GM20431 (cell line): ENCODE data around the gene GYPE.
"Not testable (repeated sequence)": the region's sequence is repeated elsewhere in the genome, so short reads cannot be mapped to it uniquely, and the experiment has no call there.

Experiments
- in situ Hi-C: fragments of 300-500 bp; cut with MseI, MboI; formaldehyde crosslinking; loops from one replicate; pipeline ENCODE4 v1.15.0; 2020; ENCODE audit warnings: low sequenced_read_pairs; ENCODE audit not compliant: unreplicated experiment

GYPE gene

DNA sequence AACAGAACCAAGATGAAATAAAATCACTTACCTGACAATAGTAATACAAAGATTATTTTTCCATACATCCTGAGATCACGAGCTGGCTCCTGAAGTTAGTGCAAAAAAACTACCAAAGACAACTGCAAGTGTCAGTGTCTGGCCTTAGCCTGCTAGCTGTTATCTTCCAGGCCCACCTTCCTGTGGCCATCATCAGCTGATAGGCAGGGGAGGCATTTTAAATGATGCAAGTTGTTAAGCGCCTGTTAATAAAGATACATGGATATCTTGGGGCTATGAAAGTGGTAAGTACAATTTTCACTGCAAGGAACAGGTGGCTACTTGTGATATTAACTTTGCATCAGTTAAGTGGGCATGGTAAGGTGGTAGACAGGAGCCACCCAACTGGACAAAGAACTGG lies at the start of gene GYPE:
GYPE (minus strand) TSS at position 120 of the 400 bp plus-strand sequence; CDS start at position 68, 52 bp downstream.
- in situ Hi-C loops, result not testable (repeated sequence)

DNA sequence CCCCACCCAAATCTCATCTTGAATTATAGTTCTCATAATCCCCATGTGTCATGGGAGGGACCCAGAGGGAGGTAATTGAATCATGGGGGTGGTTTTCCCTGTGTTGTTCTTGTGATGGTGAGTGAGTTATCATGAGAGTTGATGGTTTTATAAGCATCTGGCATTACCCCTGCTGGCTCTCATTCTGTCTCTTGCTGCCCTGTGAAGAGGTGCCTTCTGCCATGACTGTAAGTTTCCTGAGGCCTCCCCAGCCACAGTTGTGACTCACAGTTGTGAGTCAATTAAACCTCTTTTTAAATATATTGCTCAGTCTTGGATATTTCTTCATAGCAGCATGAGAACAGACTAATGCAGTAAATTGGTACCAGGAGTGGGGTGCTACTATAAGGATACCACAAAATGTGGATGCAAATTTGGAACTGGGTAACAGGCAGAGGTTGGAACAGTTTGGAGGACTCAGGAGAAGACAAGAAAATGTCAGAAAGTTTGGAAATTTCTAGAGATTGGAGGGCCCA lies 46.2 kb upstream of the GYPE start:
- in situ Hi-C loops, result not testable (repeated sequence)

DNA sequence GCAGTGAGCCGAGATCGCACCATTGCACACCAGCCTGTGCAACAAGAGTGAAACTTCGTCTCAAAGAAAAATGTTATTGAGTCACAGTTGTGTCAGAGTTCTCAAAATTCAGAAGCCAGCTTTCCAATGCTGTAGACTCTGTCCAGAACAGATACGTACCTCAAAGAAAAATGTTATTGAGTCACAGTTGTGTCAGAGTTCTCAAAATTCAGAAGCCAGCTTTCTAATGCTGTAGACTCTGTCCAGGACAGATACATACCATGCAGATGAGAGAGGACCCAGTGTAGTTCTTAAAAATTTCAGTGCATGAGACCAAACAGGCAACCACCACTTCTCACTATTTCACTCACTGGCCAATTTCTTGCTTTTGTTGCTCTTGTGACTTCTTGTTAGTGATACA lies 45.6 kb upstream of the GYPE start:
- in situ Hi-C loops, result not testable (repeated sequence)

DNA sequence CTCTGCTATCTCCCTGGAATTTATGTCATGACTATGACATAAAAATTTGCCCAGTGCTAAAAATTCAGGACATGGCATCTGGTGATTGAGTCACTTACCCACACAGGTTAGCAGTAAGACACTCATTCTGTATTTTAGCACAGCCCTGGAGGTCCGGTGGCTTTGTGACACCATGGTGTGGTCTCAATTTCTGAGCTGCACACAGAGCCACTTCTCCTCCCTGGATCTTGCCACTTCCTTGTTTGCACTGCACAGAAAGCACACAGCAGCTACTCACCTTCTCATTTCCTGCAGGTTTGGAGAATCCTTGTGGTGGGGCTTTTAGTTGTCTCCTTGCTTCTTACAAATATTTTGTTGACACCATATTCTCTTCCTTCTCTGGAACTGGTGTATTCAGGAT lies 44.8 kb upstream of the GYPE start:
- in situ Hi-C loops, result not testable (repeated sequence)

DNA sequence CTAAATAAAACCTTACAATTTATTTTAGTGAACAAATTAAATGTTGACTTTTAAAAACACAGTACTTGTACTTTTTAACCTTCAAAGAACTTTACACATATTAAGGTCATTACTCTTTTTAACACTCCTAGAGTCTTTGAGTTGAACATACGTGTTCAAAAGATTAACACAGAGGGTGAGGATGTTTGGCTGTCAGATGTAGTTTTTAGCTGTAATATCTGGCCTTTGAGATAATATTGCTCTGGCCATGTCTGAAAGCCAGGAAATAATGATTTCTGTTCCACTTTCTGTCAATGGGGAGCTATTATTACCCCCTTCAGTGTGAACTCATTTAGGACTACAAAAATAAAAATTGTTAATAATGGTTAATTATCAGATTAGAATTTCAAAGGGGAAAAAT lies 42.1 kb upstream of the GYPE start:
- in situ Hi-C loops, result not testable (repeated sequence)

DNA sequence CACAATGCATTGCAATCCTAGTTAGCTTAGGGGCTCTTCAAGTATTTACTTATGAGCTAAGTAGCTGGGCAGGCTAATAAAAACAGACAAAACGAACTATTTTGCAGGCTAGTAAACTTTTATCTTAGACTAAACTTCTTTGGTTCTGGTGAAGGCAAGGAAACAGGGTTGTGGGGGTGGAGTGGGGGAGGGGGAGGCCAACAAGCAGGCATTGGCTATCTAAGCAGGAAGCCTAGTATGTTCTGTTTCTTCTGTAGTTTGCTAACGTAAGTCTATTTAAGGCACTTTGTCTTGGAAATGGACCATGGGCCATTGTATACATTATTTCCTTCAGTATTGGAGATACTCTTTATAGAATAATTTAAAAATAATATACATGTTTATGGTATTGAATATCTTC lies 35.3 kb upstream of the GYPE start:
- in situ Hi-C loops, result not testable (repeated sequence)

DNA sequence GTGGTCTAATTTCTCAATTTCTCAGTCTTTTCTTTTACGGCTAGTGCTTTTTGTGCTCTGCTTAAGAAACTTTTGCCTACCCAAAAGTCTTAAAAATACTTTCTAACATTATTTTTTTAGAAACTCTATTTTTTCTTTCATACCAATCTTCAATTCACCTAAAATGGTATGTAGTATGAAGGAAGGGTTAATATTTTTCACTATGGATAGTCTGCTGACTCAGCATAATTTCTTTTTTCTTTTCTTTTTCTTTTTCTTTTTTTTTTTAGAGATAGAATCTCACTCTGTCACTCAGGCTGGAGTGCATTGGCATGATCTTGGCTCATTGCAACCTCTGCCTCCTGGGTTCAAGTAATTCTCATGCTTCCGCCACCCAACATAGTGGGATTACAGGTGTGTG lies 34.2 kb upstream of the GYPE start:
- in situ Hi-C loops, result no loop called here

DNA sequence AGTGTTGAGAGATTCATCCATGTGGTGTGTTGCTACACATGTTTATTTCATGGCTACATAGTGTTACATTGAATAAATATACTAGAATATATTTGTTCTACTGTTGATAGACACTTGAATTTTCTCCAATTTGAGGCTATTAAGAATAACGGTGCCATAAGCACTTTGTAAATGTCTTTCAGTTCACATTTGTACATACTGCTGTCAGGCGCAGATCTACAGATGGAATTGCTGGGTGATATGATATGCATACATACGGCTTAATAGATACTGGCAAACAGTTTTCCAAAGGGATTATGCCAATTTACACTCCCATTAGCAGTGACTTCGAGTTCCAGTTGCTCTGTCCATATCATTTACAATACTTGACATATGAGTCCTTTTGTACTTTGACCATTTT lies 33.5 kb upstream of the GYPE start:
- in situ Hi-C loops, result not testable (repeated sequence)

DNA sequence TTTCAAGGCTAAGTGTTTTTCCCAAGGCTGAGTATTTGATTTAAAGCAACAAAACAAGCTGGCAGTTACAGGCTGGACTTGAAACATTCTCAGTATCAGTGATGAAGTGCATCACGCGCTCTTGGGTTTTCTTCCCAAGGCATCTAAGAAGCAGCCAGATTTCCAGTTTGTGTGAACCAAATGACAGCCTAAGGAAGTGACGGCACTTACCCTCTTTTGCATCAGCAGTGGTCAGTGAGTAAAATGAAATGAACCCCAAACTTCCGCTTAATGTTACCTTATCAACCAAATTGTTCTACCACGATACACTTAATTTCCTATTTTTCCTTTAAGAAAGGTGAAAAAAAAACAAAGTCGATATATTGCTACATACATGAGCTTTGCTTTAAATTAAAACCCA lies 15.8 kb upstream of the GYPE start:
- in situ Hi-C loops, result no loop called here

DNA sequence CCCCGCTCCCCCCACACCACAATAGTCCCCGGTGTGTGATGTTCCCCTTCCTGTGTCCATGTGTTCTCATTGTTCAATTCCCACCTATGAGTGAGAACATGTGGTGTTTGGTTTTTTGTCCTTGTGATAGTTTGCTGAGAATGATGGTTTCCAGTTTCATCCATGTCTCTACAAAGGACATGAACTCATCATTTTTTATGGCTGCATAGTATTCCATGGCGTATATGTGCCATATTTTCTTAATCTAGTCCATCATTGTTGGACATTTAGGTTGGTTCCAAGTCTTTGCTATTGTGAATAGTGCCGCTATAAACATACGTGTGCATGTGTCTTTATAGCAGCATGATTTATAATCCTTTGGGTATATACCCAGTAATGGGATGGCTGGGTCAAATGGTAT lies 11.1 kb upstream of the GYPE start:
- in situ Hi-C loops, result not testable (repeated sequence)

DNA sequence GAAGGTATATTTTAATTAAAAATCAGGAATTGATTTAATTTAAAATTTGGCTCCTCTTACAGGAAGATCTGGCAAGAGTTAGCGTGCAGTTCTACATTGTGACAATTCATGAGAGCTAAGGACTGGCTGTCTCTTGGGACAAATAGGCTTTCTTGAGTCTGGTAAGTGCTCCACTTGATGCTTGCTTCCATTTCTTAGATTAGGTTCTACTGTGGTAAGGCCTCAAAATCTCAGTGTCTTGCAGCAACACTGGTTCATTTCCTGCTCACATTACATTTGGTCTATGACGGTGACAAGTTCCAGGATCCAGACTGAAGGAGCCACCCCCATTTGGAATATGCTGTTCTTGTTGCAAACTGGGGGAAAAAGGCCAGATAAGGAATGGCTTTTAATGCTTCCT lies 7.1 kb upstream of the GYPE start:
- in situ Hi-C loops, result not testable (repeated sequence)

DNA sequence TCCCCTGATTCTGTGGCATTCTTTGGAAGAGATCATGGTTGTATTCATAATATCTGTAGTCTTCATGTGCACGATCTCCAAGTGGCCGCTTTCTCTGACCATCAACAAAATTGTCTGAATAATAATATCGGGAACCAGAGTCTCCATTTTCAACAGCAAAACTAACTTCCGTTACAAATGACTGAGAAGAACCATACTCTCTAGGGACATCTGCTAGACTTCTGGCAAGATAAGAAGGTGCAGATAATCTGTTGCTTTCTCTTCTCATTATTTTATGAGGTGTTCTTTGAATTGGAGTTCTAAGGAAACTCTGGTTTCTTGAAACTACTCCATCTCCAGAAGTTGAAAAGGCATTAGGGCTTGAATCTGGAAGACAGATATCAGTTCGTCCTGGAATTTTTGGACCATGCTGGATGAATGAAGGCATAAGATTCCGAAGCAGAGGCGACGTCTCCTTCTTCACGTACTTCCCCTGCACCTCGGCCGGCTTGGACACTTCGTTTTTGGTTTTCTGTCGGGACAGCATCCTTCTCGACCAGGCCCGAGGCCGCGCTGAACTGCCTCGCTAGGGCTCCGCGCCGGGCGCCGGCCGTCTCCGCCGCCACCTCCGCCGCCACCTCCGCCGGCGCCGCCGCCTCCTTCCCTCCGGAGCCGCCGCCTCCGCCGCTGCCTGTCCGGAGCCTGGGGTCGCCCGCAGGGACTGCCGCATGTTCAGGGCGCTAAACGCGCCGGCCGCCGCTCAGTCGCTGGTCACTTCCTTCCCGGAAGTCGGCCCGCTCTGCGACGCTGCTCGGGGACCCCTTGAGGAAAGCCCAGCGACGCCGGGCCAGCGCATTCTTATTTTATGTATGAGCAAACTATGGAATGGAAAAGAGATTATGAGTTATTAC lies 6.4 kb upstream of the GYPE start:
- in situ Hi-C loops, result not testable (repeated sequence)

DNA sequence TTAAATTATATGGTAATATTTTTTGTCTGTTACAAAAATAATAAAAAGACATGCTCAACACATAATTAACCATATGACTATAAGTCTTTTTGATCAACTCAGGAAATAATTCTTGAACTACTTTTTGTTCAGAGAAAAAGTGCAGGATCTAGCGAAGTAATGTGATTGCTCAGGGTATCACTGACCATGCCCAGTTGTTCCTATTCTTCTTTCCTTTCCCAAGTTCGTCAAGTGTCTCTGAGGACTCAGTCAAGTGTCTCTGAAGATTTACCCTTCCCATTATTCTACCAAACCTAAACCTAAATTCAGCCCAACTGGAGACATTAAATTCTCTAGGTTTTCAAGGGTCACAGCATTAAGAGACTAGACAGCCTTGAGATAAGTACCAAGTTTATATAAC lies 5.5 kb upstream of the GYPE start:
- in situ Hi-C loops, result not testable (repeated sequence)

DNA sequence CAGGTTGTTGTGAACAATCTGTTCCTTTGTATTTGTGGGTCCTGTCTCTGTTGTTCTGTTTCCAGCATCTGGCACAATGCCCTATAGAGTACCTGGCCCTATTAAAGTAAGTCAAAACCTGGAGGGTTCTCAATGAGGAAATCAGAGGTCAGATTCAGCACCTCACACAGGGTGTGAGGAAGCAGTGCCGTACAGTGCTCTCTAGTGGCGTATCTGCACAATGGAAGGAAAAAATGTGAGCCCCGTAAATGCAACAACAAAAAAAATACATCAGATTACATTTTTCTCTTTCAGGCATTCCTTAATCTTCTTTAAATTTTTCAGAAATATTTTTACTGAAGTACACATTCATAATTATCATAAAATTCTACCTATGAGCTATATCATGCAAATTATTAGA lies 2.5 kb upstream of the GYPE start:
- in situ Hi-C loops, result not testable (repeated sequence)

DNA sequence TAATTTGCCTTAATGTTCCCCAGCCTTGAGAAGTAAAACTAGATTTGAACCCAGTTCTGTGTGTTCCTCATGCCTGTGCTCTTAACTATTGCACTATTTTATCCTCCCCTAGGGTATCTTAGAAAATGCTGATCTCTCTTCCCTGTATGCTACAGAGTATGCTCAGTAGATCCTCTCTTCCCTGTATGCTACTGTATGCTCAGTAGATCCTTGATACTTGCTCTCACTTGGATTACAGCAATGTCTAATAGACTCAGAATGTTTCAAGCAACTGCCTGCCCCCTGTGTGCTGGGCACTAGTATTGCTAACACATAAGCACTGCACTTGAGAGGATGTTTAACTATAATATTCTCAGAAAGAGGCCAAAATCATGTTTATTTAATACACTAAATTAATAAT lies 928 bp downstream of the GYPE start:
- in situ Hi-C loops, result not testable (repeated sequence)

DNA sequence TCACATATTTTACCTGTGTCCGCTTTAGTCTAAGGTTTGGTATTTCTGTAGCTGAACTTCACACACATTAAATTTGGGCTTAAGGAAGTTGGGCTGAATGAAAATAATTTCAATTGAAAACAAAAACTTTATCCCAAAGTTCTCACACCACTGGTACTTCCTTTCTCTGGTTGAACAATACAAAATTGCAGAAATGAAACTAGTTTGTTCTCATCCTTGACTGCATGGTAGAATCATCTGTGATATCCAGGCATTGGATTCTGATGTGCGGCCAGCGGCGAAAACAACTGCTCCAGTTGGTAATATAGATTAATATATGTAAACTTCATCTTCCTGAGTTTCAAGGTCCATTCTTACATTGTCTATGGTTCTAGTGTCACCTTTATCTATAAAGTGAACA lies 15.0 kb downstream of the GYPE start:
- in situ Hi-C loops, result not testable (repeated sequence)

DNA sequence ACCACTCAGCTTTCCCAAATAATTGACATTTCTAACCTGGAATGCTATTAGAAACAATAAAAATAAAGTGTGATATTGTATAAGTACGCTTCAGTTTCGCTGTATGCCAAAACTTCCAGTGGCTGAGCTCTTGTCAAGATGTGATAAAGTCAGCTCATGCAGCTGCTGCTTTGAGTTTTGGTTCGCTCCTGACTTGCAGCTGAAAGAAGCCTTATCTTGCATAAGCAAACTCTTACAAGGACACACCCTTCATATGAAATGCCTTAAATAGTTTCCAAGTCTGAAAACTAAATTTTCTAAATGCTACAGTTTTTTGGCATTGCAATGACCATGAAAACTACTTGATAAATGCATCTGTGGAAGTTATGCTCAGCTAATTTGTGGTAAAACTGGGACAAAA lies 17.2 kb downstream of the GYPE start:
- in situ Hi-C loops, result not testable (repeated sequence)

DNA sequence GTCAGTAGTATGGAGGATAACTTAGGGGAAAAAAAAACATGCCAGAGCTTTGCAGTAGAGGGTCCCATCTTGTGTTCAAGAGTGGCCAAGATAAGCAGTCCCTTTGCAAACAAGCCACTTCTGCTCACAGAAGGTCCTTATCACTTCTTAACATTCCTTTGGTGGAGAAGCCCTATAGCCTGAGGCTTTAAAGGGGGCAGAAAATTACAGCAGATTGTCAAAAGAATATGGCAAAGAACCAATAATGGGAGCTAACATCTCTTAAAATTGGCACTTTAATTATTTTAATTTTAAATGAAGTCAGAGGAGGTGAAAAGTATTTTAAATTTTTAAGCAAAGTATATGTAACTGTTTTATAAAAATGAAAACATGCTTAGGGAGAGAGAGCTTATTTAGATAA lies 20.4 kb downstream of the GYPE start:
- in situ Hi-C loops, result not testable (repeated sequence)

DNA sequence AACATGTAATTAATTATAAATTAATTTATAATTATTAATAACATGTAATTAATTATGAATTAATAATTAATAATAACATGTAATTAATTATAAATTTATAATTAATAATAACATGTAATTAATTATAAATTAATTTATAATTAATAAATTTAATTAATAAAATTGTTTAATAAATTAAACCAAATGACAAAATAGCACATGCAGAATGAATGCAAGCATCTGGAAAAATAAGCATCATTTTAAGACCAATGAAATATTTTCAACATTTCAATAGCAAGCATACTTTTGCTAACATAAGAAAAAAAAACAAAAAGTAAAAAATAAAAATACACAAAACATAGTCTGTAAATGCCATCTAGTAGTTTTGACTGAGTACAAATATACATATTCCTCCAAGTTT lies 21.8 kb downstream of the GYPE start:
- in situ Hi-C loops, result no loop called here

DNA sequence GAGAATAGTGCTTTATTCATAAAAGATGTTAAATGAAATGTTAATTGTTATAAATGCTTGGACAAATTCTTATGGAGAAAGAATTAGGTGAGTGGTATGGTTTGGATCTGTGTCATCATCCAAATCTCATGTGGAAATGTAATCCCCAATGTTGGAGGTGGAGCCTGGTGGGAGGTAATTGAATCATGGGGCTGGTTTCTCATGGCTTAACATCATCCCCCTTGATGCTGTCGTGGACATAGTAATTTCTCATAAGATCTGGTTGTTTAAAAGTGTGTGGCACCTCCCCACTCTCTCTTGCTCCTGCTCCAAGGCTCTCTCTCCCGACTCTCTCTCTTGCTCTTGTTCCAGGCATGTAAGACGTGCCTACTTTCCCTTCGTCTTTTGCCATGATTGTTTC lies 22.5 kb downstream of the GYPE start:
- in situ Hi-C loops, result no loop called here

DNA sequence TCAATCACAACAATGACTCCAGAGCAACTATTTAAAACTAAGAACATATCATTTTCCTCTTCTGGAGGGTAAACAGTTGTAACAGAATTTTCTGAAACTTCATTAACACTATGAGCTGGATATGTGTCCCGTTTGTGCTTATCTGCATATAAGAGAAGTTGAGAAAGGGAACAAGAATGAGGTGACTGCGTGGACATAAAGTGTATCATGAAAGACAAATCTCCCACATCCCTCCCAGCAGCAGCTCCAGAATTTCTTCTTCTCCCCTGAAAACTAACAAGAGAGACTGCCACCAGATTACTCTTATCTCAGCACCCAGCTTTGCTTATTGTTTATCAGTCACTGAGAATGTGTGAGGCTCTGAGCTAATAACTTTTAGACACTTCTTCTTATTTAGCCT lies 25.8 kb downstream of the GYPE start:
- in situ Hi-C loops, result not testable (repeated sequence)

DNA sequence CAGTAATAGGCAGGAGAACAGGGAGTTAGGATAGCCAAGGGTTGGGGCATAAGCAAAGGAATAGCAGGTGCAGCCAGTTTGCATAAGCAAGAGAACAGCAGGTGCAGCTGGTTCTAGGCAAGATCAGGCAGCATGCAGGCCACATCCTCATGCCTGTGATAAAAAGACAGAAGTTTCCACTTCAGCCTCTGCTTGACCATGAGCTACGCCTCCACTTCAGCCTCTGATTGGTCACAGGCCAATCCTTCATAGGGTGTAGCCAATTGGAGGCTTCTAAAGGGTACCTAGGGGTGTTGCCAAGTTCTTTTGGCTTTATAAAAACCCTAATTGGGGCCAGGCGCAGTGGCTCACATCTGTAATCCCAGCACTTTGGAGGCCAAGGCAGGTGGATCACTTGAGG lies 30.0 kb downstream of the GYPE start:
- in situ Hi-C loops, result not testable (repeated sequence)
